ENCODE results near the gene CMTR1.
"Not testable (repeated sequence)": the region's sequence is repeated elsewhere in the genome, so short reads cannot be mapped to it uniquely, and the experiment has no call there.

CMTR1 gene

DNA sequence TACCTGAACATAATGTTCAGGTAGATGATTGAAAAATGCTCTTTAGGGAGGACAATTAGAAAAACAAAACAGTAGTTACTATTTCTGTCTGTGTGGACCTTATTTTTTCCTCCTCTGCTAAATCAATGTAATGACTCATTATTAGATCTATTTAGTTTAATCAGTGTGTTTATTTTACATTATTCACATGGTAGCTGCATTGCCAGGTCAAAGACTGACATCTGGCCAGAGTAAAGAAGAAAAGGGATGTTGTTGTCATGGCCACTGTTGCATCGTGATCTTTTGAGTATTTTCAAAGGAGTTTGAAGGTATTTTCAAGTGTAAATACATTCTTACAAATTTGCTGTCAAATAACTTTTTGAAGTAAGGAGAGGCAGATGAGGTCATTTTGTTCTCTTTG is 5.9 kb downstream of the CMTR1 start:
- no peak for DNase-seq

DNA sequence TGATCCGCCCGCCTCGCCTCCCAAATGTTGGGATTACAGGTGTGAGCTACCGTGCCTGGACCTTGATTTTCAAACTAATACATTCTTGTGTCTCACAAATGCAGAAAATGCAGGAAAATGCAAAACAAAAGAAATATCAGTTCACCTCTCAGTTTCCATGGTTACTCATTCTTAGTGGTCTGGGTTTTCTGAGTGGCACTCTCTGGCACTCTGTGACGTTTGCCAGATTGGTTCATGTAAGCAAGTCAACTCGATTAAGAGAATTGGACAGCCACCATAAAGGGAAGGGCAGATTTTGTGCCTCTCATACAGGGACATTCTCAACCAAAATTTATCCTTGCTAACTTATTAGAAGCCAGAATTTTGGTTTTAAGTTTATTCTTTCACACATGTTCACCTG is 8.6 kb downstream of the CMTR1 start:
- no peak for DNase-seq

DNA sequence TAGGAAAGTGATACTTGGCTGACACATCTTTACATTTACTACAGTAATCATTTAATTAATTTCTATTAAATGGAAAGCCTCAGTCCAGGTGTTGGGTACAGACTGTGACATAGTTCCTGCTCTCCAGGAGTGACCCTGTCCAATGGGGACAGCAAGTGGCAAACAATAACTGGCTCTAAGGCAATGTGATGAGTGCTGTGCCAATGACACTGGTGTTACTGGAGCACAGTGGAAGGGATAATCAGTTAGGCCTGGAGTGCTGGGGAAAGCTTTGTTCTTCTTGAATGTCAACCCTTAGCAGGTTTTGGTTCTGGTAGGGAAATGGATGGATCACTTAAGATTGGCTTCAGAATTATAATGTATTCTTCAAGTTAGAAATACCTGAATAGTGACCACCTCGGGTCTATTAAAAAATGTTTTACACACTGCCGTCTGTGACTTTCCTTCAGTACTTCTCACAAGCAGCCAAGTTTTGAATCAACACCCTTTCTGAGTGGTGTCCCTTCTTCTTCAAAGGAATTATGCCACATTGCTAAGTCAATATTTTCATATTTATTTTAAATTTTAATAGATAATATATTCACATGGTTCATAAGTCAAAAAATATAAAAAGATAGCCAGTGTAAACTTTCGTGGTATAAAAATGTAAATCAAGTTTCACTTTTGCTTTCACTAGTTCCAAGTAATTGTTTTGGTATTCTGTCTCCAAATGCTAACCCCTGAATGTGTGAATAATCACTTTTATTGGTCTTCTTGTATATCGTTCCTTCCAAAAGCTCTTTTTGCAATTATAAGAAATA is 9.6 kb downstream of the CMTR1 start:
- no peak for DNase-seq

DNA sequence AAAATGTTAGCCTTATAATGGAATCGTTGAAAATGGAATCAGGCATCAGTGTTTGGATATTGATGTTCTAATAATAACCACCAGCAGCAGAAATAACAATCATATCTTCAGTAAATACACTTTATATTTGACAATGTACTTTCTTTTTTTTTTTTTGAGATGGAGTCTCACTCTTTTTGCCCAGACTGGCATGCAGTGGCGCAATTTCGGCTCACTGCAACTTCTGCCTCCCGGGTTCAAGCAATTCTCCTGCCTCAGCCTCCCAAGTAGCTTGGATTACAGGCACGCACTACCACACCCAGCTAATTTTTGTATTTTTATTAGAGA is 10.2 kb downstream of the CMTR1 start:
- not testable (repeated sequence) for DNase-seq

DNA sequence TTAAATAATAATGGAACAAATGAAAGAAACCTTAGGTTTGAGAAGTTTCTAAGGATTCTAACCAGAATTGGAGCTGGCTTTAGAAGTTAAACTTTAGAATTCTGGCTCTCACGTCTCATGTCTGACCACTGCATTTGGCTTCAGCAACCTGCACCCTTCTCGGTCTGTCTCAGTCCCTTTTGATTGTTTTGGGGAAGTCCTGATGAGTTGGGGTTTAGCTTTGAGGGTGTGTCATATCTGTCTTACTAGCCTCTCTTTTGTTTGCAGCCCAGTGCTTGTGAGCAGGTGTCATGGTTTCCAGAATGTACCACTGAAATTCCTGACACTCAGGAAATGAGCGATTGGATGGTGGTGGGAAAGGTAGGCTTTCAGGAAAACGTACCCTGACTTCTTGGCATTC is 17.0 kb downstream of the CMTR1 start:
- DNase-seq = no peak

DNA sequence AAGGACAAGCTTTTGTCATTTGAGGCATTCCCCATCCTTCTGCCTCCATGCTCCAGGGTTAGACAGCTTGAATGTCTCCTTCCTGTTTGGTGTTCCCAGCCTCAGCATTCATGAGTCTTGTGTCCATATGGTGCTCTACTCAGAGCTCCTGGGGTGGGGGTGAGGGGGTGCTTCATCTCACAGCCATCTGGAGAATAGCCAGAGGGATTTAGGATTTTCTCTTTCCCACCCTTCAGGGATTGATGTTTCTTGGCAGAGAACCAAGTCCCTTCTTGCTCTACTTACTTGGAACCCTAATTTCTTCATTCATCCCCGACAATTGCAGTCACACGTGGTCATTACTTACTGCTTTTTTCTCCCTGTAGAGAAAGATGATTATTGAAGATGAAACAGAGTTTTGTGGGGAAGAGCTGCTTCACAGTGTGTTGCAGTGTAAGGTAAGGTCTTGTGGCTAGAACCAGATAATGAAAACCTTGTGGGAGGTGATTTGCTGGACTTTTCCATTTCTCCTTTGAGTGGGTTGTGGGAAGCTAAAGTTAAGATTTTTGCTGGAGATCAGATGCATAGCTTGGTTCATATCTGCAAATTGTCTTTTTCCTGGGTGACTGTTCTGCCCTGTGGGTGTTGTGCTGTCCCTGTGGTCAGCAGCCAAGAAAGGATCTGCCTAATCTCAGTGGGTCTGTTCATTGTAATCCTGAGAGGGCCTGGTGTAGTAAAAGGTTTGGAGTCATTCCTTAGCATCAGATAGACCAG is 18.6 kb downstream of the CMTR1 start:
- no peak for DNase-seq

DNA sequence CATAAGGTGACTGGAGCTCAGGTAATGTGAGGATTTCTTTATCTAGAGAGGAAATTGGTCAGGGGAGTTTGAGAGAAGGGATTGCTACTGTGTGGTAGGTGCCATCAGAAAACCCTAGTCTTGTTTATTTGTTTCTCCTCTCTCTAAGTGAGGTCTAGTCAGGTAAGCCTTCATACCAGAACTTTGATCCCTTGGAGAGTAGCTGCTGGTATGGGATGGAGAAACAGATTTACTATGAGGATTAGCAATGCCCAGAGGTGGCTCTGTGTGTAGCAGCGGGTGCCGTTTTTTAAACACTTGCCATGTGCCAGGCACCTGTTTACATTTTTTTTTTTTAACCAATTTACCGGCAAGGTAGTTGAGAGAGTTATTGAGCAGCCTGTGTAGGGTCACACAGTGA is 19.5 kb downstream of the CMTR1 start:
- DNase-seq = no peak

DNA sequence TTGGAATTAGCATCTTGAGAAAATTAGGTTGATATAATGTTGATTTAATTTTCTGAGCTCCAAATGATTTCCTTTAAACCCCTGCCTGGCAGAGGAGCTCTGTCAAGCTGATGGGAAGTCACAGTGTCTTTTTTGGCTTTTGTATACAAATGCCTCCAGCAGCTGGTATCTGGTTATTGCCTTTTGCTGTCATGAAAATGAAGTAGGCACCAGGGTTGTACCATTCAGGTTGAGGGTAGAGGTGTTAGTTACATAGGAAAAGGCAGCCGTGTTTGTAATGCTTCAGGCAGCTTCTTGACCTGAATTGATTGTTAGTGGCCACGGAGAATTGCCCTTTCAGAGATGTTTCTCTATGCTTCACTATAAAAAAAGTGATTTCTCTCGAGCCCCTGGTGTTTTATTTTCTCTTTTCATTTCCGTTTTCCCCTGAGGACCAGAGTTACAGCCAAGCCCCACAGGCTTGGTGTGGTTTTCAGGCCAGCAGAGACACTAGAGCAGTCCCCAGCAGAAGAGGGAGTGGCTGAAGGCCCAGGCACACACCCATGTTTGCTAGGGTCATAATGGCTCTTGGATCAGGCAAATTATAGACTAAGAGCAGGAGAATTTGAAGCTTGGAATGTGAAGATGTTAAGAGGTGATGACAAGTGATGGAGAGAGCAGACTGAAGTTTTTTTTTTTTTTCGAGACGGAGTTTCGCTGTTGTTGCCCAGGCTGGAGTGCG is 21.6 kb downstream of the CMTR1 start:
- DNase-seq = no peak

DNA sequence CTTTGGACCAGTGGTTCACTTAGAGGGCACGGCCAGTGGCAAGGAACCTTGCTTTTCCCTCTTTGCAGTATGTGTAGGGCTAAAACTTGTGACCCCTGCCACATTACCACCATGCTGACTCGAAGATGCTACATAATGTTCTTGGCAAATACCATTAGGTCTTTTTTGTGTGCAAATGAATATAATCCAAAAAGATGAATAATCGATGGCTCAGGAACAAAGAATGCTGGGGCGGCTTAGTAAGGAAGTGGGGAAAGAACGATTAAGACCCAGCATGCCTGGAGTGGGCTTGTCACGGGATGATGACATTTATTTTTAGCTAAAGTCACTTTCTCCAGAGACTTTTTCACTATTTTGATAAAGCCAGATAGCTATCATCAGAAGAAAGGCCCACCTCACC is 23.1 kb downstream of the CMTR1 start:
- DNase-seq = no peak

DNA sequence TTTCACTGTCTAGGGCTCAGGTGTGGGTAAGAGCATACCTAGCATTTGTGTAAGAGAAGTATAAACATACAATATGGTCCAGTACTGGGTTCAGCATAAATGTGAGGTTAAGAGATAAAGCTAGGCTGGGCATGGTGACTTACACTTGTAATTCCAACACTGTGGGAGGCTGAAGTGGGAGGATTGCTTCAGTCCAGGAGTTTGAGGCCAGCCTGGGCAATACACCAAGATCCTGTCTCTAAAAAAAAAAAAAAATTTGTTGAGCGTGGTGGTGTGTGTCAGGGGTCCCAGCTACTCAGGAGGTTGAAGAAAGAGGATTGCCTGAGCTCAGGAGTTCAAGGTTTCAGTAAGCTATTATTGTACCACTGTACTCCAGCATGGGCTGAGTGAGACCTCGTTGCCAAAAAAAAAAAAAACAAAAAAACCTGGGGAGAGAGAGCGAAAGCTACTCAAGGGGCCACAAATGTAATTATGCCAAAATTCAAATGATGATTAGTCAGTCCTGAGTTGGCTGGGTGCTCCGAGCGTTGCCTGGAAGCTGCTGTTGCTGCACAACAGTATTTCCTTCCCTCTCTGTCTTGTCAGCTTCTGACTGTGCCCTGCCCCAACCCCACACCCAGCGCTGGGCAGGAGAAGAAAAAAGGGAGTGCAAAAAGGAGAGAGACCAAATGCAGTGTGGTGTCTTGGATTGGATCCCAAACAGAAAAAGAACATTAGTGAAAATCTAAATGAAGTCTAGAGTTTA is 24.0 kb downstream of the CMTR1 start:
- DNase-seq = no peak

DNA sequence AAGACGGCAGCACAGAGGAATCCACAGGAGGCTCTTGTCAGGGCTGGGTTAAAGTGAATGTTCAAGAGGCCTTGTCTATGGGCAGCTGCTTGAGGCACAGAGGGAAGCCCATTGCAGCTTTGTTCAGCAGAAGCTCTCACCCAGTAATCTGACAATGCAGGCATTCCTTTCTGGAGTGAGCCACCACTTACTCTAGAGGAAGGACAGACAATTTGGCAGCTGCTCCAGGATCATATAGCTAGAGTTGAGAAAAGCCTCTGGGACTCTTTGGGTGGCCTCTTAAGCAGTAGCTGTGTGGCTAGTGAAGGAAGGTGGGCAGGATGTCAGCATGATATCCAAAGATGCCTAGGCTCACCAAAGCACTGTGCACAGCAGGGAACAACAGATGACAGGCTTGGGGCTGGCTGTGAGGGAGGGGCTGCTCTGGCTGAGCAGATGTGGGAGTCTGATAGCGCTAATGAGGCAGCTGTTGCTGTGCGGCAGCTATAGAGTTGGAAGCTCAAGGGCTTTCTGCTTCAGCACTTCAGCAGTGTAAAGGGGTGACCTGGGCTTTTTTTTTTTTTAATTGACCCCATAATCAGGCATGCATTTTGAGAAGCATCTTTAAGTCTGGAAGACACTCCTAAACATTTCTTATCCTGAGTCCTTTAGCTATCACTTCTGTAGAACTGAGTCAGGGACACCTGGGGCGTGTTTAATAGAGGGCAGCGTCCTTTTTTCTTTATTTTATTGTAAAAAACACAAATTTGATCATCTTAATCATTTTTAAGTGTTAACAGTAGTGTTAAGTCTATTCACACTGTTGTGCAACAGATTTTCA is 27.2 kb downstream of the CMTR1 start:
- DNase-seq = no peak

DNA sequence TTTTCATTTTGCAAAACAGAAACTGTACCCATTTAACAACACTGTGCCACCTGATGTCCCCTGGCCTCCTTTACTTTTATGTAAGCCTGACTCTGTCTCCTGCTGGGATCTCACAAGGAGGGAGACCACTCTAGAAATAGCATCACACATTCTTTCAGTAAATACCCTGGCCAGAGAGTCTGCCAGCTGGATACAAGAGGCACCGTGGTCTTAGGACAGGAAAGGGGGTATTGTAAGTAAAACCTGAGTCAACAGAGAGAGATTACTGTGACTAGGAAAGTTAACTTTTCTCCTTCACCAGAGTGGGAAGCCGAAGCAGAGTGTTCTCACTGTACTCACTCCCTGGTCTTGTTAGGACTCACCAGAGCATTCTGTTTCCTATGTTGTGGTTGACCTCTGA is 27.8 kb downstream of the CMTR1 start:
- DNase-seq = no peak

DNA sequence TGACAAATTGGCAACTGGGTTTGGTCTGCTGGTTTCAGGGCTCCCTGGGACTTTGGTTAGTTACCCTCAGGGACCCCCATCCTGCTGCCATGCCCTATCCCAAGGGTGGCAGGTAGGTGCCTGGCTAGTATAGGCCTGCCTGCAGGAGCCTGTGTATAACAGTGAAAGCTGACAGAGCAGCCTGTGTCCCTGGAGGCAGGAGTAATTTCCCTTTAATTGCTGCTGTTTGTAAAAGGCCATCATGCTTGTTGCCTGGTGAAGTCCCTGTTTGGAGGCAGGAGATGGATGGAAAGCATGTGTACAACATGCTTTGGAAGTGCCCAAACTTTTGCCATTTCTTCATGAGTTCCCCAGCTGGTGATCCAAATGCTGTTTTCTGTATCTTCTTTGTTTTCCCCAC is 30.1 kb downstream of the CMTR1 start:
- peak; percentile 60 for DNase-seq

DNA sequence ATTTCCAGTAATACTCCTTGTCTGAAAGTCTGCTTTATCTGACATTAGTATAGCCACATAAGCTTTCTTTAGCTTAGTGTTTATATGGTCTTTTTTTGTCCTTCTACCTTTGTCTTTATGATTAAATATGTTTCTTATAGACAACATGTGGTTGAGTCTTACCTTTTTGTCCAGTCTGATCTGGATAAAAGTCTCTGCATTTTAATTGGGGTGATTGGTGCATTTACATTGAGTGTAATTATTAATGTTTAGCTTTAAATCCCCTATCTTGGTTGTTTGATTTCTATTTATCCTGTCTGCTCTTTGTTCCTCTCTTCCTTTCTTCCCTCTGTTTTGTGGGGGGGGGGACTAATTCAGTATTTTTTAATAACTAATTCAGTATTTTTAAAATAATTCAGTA is 34.7 kb downstream of the CMTR1 start:
- DNase-seq = no peak

DNA sequence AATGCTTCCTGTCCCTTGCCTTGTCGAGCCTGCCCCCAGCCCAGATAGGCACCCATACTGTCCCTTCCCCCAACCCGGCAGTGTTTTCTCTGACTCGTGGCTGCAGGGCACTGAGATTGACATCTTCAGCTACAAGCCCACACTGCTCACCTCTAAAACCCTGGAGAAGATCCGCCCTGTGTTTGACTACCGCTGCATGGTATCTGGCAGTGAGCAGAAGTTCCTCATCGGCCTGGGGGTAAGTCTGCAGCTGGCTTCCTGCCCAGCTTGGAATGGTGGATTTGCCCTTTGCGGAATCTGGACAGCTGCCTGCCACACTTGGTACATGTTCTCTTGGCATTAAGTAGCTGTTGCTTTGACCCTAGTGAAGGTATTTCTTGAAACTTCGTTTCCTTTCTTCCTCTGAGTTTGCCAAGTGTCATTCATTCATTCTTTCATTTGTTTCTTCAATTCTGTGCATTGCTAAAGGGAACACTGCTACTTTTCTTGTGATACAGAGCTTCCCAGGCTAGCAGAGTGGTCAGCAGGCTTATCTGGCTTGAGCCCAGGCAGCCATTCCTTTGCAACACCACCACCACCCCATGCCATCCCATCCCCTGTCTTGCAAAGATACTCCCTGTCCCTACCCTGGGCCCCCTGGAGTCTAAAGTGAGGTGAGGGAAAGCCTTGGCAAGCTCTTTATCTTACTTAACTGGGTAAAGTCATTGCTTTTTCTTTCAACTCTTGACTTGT is 40.5 kb downstream of the CMTR1 start:
- DNase-seq = no peak

DNA sequence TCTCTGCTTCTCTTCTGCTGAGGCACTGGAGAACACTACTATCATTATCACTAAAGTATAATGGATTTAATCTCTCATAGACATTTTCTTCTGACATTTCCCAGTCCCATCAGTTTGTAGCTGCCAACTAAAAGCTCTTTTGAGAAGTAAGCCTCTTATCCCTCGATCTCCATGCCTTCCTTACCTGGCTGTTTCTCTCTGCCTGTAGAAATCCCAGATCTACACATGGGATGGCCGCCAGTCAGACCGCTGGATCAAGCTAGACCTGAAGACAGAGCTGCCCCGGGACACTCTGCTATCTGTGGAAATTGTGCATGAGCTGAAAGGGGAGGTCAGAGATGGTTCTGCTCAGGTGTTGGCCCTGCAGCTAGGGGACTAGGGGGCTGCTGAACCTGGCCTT is 41.3 kb downstream of the CMTR1 start:
- no peak for DNase-seq

DNA sequence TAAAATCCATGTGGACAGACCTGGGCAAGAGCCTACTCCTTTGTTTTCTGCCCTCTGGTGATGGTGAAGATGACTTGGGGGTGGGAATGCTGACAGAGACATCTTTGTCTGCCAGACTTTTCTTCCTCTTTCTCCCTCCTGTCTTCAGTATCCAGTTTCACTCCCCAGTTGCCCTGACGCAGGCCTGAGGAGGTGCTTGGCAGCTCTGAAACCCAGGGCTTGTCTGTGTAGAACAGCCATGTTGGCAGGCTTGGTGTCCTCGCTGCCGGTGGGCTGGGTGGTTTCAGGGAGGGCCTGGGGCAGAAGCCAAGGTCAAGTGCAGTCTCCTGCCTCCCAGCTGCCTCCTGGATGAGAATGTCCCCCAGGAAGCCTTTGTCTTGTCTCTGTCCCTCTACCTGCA is 44.2 kb downstream of the CMTR1 start:
- DNase-seq = no peak

DNA sequence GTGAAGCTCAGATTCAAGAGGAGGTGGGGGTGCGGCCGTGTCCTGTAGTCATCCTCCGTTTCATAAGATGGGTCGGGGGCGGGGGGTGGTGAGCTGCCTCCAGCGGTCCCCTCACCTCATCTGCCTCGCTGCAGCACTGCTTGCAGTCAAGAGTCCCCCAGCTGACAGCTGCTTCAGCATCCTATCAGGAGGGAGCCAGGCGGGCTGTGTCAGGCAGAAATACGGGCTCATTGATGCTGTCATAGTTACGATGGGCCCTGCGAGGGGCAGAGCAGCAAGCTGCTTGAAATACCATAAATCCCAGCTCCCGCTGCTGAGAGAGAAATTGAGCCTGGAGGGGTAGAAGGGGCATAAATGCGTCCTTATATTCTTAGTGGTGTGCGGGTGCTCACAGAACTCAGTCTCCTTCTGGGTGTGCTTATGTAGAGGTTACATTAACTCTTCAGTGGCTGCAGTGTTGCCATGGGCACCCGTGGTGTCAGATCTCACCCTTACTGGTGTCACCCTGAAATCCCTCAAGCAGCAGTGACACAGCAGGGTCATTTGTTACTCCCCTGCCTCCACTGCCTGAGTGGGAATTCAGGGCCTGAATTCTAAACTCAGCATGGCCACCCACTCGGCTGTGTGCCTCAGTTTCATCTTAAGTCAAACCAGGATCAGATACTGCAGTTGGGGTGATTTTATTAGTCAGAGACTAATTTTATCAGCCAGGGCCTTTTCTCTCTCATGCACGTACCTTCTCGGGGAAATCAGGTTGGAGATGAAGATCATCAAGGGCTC is 44.8 kb downstream of the CMTR1 start:
- no peak for DNase-seq

DNA sequence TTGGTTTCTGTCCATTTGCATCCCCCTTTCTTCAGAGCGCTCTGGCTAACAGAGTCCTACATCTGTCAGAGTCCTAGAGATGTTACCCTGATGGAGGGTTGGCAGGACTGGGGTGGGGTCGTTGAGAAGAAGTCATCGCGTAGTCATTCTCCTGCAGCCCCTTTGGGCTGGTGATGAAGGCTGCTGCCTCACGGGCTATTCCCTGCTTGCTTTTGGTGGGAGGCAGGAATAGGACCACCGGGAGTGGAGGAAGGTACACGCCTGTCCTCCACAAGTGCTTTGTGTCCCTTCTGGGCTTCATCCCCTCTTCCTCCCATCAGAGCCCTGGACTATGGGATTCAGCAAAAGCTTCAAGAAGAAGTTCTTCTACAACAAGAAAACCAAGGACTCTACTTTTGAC is 45.8 kb downstream of the CMTR1 start:
- DNase-seq = no peak

DNA sequence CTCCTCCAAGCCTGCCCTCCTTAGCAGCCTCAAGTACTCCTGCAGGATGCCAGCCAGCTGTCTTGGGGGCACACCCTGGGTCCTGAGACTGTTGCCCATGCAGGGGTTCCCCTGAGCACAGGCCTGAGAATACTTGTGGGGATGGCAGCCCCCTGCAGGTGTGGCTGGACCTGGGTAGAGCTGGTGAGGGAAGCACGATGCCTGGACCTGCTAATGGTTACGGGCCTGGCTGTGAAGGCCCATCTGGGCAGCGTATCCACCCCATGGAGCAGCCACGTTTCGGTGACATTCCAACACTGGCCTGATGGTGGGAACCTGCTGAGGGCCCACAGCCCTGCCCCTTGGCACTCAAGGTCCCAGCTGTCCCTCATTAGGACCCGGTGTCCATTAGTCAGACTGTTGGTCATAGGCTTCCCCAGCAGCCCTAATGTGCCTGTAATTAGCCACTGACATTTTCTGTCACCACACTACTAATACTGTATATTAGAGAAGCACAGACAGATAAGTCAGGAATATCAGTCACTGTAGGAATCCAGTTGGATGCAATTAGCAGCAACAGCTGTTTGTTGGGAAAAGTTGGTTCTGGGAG is 46.3 kb downstream of the CMTR1 start:
- DNase-seq = no peak
